GM21515 (cell line): ENCODE measurements around the gene RELN.

Source experiments
- ATAC-seq: cut with Tn5 transposase; IDR thresholded peaks from one replicate; pipeline ENCODE4 v1.9.1; 2021; ENCODE audit not compliant: unreplicated experiment

RELN gene

GRCh38 chr7:103423467-103424179, 565.8 kb downstream of the RELN start:
- no peak for ATAC-seq
